Astrocyte of the cerebellum (primary cell): Measurements from ENCODE around the gene HOXB5.

Experiments
- DNase-seq: peaks from one replicate; pipeline ENCODE4 v3.0.0-alpha.2; 2011; ENCODE audit warnings: low read depth
- H3K4me3 ChIP-seq: 2 replicates; pipeline ENCODE4 v1.5.1; 2011; ENCODE audit warnings: mild to moderate bottlenecking, low read depth, low read length, moderate library complexity
- CTCF ChIP-seq: IDR thresholded peaks from 2 replicates; pipeline ENCODE4 v1.5.1; 2012; ENCODE audit warnings: low read length, low read depth, moderate library complexity, mild to moderate bottlenecking; ENCODE audit errors: missing control alignments
- in situ Hi-C: cut with HindIII; loops from 2 replicates; pipeline ENCODE4 v1.10.0; 2017; ENCODE audit warnings: low sequenced_read_pairs

The HOXB5 gene

DNA sequence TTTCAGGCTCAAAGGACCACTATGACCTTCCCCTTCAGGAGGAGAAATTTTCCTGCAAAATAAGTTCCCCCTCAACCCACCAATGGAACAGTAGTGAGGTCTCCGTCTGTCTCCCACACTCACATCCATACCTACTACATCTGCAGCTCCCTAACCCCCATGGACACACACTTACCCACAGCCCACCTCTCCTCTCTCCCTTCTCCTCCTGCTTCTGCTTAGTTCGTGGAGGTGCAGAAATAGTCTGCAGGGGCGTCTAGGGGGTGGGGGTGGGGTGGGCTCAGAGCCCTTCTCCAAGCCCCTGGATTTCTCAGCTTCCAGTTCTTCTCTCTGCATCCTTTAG lies 24.4 kb downstream of the HOXB5 start:
- H3K4me3 ChIP-seq, result peak overlapping the region; percentile 82
- in situ Hi-C loops, result no loop called here
- no peak for TF ChIP-seq CTCF
- DNase-seq, result no peak

GRCh38 chr17:48568499-48569239 lies 24.9 kb downstream of the HOXB5 start:
- H3K4me3 ChIP-seq, result peak overlapping the region; percentile 82
- in situ Hi-C loops, result no loop called here
- no peak for DNase-seq
- no peak for TF ChIP-seq CTCF

DNA sequence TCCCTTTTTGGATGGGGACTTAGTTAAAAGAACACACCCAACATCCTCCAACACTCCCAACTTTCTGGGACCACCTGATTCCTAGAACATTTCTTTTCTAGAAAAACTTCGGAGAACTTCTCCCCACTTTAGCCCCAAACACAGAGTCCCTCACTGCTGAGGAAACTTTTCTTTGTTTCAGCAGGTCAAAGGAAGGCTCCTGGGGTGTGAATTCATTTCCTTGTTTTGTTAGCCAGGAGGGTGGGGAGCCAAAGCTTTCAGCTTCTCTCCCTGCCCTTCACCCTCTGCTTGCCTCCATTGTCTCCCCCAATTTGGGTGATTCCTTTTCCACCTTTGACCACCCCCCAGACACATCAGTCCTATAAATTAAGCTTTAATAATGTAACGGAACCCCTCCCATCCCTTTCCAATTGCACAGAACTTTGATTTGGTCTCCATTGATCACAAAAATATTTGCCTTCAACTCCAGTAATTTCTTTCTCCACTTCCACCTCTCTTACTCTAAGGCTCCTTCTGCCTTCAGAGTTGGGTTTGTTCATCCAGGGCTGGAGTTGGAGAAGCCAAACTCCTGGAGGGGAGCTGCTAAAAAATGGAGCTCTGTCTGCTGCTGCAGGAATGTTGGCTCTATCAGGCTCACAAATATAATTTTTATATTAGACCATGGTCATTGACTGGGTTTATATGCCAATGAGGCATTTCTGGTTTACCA lies 25.8 kb downstream of the HOXB5 start:
- DNase-seq, result no peak
- in situ Hi-C loops, result no loop called here
- no peak for TF ChIP-seq CTCF
- H3K4me3 ChIP-seq, result peak overlapping the region; percentile 82

- DNase-seq, result no peak
- peak overlapping the region; percentile 82 for H3K4me3 ChIP-seq
- no peak for TF ChIP-seq CTCF
- in situ Hi-C loops, result no loop called here
Observed at GRCh38 chr17:48567209-48567608, 26.4 kb downstream of the HOXB5 start.

GRCh38 chr17:48566717-48567116 lies 26.9 kb downstream of the HOXB5 start:
- no peak for DNase-seq
- H3K4me3 ChIP-seq, result peak overlapping the region; percentile 82
- no peak for TF ChIP-seq CTCF
- in situ Hi-C loops, result no loop called here

- no peak for DNase-seq
- H3K4me3 ChIP-seq, result peak overlapping the region; percentile 82
- TF ChIP-seq CTCF, result no peak
- in situ Hi-C loops, result no loop called here
Observed at GRCh38 chr17:48565925-48566710, 27.5 kb downstream of the HOXB5 start.
